Measurements from ENCODE around the gene CHCHD6. TPM values are rescaled to one million over a fixed set of nuclear protein-coding genes. Genes with fewer than 3 reads are reported as not detected.

Gene CHCHD6
- total RNA-seq, 6 experiments from 2014 or later = 1.7 to 5.3 (median 4.2) TPM

- WGBS (ENCODE audit: insufficient coverage, low coverage, low lambda C conversion rate, missing lambda C conversion rate) = 100% methylated on average over 1 of the region's 36 CpGs
- H3K4me1 ChIP-seq = no peaks in the 10 kb centered on the region
- H3K36me3 ChIP-seq = peaks cover 0 to 3% (median 0%) of the 10 kb centered on the region in 4 donors
- no peak overlapping the region for H3K27ac ChIP-seq
- ATAC-seq (no peak), DNase-seq (no peak)
- H3K4me3 ChIP-seq = no peak overlapping the region
- TF ChIP-seq CTCF (IDR thresholded peaks at IDR 0.05) = no peak
- no peak for TF ChIP-seq POLR2A (IDR thresholded peaks at IDR 0.05)
- H3K27me3 ChIP-seq = no peaks in the 10 kb centered on the region
- intact Hi-C loops (cut with DNase I) = no loop called here
- no peaks in the 10 kb centered on the region for H3K9me3 ChIP-seq
These were observed 285.4 kb downstream of the CHCHD6 start for GRCh38 chr3:126989316-126990023.

GRCh38 chr3:126990024-126990700 is 286.1 kb downstream of the CHCHD6 start:
- no peak for TF ChIP-seq POLR2A (IDR thresholded peaks at IDR 0.05)
- no peak for TF ChIP-seq CTCF (IDR thresholded peaks at IDR 0.05)
- DNase-seq (no peak), ATAC-seq (no peak)
- intact Hi-C loops (cut with DNase I) = no loop called here
- Histone ChIP-seq H3K4me1 (no peaks in the 10 kb centered on the region), H3K9me3 (no peaks in the 10 kb centered on the region), H3K4me3 (no peak overlapping the region), H3K27ac (no peak overlapping the region), H3K27me3 (no peaks in the 10 kb centered on the region), H3K36me3 (peaks cover 0 to 3% (median 0%) of the 10 kb centered on the region in 4 donors)
- 100% methylated on average over 1 of the region's 10 CpGs for WGBS (ENCODE audit: insufficient coverage, low coverage, low lambda C conversion rate, missing lambda C conversion rate)

GRCh38 chr3:126990890-126991289 is 286.9 kb downstream of the CHCHD6 start:
- no peaks in the 10 kb centered on the region for H3K27me3 ChIP-seq
- no peak overlapping the region for H3K27ac ChIP-seq
- H3K4me3 ChIP-seq = no peak overlapping the region
- DNase-seq (no peak), ATAC-seq (no peak)
- TF ChIP-seq CTCF (IDR thresholded peaks at IDR 0.05) = no peak
- TF ChIP-seq POLR2A (IDR thresholded peaks at IDR 0.05) = no peak
- peaks cover 0 to 3% (median 0%) of the 10 kb centered on the region in 4 donors for H3K36me3 ChIP-seq
- 95% methylated on average over 5 of the region's 5 CpGs for WGBS (ENCODE audit: insufficient coverage, low coverage, low lambda C conversion rate, missing lambda C conversion rate)
- intact Hi-C loops (cut with DNase I) = no loop called here
- H3K9me3 ChIP-seq = no peaks in the 10 kb centered on the region
- no peaks in the 10 kb centered on the region for H3K4me1 ChIP-seq

GRCh38 chr3:126991366-126992200 is 287.5 kb downstream of the CHCHD6 start:
- no peaks in the 10 kb centered on the region for H3K4me1 ChIP-seq
- no peak overlapping the region for H3K27ac ChIP-seq
- ATAC-seq (no peak), DNase-seq (no peak)
- intact Hi-C loops (cut with DNase I) = no loop called here
- WGBS (ENCODE audit: insufficient coverage, low coverage, low lambda C conversion rate, missing lambda C conversion rate) = 79% methylated on average over 8 of the region's 24 CpGs
- no peaks in the 10 kb centered on the region for H3K9me3 ChIP-seq
- no peak for TF ChIP-seq POLR2A (IDR thresholded peaks at IDR 0.05)
- no peak for TF ChIP-seq CTCF (IDR thresholded peaks at IDR 0.05)
- no peaks in the 10 kb centered on the region for H3K27me3 ChIP-seq
- H3K36me3 ChIP-seq = peaks cover 0 to 3% (median 0%) of the 10 kb centered on the region in 4 donors
- no peak overlapping the region for H3K4me3 ChIP-seq

Measured in right lobe of liver (tissue), 6 donors.